H1 (cell line): Measurements from ENCODE around the gene BRAP.

Experiments used
- POLR2A ChIP-seq, 2 experiments: IDR thresholded peaks; 1 replicate in 1 of 2; 2 replicates in 1 of 2; pipeline ENCODE4 v1.6.1; 2011; ENCODE audit warnings: low read depth in 2 of 2, low read length in 2 of 2, mild to moderate bottlenecking in 2 of 2; ENCODE audit errors: control extremely low read depth in 1 of 2
- TF ChIP-seq, protein P1 (sequence below), 3 experiments: IDR thresholded peaks; 1 replicate in 2 of 3; 2 replicates in 1 of 3; pipeline versions ENCODE4 v1.5.1 to v1.6.1; 2011; ENCODE audit warnings: low read length in 3 of 3, mild to moderate bottlenecking in 3 of 3, inconsistent platforms in 2 of 3, low read depth in 1 of 3, moderate library complexity in 1 of 3; ENCODE audit not compliant: insufficient read depth in 1 of 3; ENCODE audit errors: control extremely low read depth in 1 of 3

DNA sequence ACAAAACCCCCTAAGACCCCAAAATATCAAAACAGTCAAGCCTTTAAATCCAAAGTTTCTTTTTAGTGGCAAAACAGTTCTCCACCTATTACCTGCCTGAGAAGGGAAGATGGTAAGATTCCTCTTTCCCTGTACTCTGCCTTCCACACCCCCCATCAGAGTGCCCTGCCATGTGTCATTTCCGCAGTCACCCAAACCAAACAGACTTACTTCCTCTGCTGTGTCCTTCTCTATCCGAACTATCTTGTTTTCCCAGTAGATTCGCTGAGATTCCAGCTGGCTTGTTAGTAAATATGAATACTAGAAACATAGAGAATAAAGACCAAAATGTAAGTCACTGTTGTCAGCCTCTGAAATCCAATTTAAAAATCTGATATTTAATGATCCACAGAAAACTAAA, 30.4 kb downstream of the BRAP start:
- TF ChIP-seq, protein P1, sequence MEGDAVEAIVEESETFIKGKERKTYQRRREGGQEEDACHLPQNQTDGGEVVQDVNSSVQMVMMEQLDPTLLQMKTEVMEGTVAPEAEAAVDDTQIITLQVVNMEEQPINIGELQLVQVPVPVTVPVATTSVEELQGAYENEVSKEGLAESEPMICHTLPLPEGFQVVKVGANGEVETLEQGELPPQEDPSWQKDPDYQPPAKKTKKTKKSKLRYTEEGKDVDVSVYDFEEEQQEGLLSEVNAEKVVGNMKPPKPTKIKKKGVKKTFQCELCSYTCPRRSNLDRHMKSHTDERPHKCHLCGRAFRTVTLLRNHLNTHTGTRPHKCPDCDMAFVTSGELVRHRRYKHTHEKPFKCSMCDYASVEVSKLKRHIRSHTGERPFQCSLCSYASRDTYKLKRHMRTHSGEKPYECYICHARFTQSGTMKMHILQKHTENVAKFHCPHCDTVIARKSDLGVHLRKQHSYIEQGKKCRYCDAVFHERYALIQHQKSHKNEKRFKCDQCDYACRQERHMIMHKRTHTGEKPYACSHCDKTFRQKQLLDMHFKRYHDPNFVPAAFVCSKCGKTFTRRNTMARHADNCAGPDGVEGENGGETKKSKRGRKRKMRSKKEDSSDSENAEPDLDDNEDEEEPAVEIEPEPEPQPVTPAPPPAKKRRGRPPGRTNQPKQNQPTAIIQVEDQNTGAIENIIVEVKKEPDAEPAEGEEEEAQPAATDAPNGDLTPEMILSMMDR (IDR thresholded peaks at IDR 0.05; ENCODE audit: control extremely low read depth in 1 of 3, insufficient read depth in 1 of 3, low read depth in 1 of 3, low read length in 3 of 3): no peak
- TF ChIP-seq POLR2A (IDR thresholded peaks at IDR 0.05; ENCODE audit: control extremely low read depth in 1 of 2, low read depth in 2 of 2, low read length in 2 of 2): no peak
